Neural progenitor cell (in vitro differentiated cells): ENCODE measurements around the gene OR6B2. TPM values are rescaled to one million over a fixed set of nuclear protein-coding genes. Genes with fewer than 3 reads are reported as not detected.

Experiments
- DNase-seq: peaks from one replicate; pipeline ENCODE4 v3.0.0-alpha.2; 2016; ENCODE audit warnings: low spot score
- H2AFZ ChIP-seq: fragments of 200-600 bp; sonication (generic); replicated peaks from 2 replicates; pipeline ENCODE4 v1.6.1; 2016; ENCODE audit warnings: antibody characterized with exemption
- H3F3A ChIP-seq: fragments of 200-600 bp; sonication (generic); 2 replicates; pipeline ENCODE4 v1.6.1; 2016; ENCODE audit warnings: antibody characterized with exemption, low read depth
- H3K27ac ChIP-seq: fragments of 200-600 bp; sonication (generic); 2 replicates; pipeline ENCODE4 v1.5.1; 2016; ENCODE audit warnings: mild to moderate bottlenecking
- H3K27me3 ChIP-seq: fragments of 200-600 bp; sonication (generic); 2 replicates; pipeline ENCODE4 v1.6.1; 2016; ENCODE audit warnings: mild to moderate bottlenecking, moderate library complexity
- H3K36me3 ChIP-seq: fragments of 200-600 bp; sonication (generic); 2 replicates; pipeline ENCODE4 v1.5.1; 2016
- H3K4me1 ChIP-seq: fragments of 200-600 bp; sonication (generic); 2 replicates; pipeline ENCODE4 v1.6.1; 2016; ENCODE audit warnings: mixed run types
- H3K4me2 ChIP-seq: fragments of 200-600 bp; sonication (generic); 2 replicates; pipeline ENCODE4 v1.6.1; 2016
- H3K4me3 ChIP-seq: fragments of 200-600 bp; sonication (generic); 2 replicates; pipeline ENCODE4 v1.5.1; 2016
- H3K79me2 ChIP-seq: fragments of 200-600 bp; sonication (generic); 2 replicates; pipeline ENCODE4 v1.6.1; 2016; ENCODE audit warnings: low read depth
- H3K9ac ChIP-seq: fragments of 200-600 bp; sonication (generic); 2 replicates; pipeline ENCODE4 v1.6.1; 2016
- H3K9me3 ChIP-seq: fragments of 200-600 bp; sonication (generic); 2 replicates; pipeline ENCODE4 v1.5.1; 2016; ENCODE audit warnings: low read depth
- H4K20me1 ChIP-seq: fragments of 200-600 bp; sonication (generic); 2 replicates; pipeline ENCODE4 v1.6.1; 2016; ENCODE audit warnings: low read depth
- H3K27ac Mint-ChIP-seq: 3 replicates; pipeline ENCODE4 v1.8.0; 2021; ENCODE audit warnings: mixed read lengths
- H3K27me3 Mint-ChIP-seq: 2 replicates; pipeline ENCODE4 v1.8.0; 2022; ENCODE audit warnings: low read depth, mild to moderate bottlenecking, inconsistent platforms, moderate library complexity, mixed read lengths; ENCODE audit not compliant: insufficient read depth
- H3K36me3 Mint-ChIP-seq: 3 replicates; pipeline ENCODE4 v1.8.0; 2021; ENCODE audit warnings: mixed read lengths
- H3K4me1 Mint-ChIP-seq: 3 replicates; pipeline ENCODE4 v1.8.0; 2021; ENCODE audit warnings: mixed read lengths
- H3K4me3 Mint-ChIP-seq: 3 replicates; pipeline ENCODE4 v1.8.0; 2021; ENCODE audit warnings: mild to moderate bottlenecking, moderate library complexity, mixed read lengths
- H3K9me3 Mint-ChIP-seq: 3 replicates; pipeline ENCODE4 v1.8.0; 2020; ENCODE audit warnings: mixed read lengths
- EZH2 ChIP-seq: fragments of 200-600 bp; sonication (generic); IDR thresholded peaks from 2 replicates; pipeline ENCODE4 v1.6.1; 2017; ENCODE audit warnings: antibody characterized with exemption, mild to moderate bottlenecking, moderate library complexity
- EZH2phosphoT487 ChIP-seq: fragments of 200-600 bp; sonication (generic); IDR thresholded peaks from 2 replicates; pipeline ENCODE4 v1.6.1; 2017; ENCODE audit warnings: antibody characterized with exemption
- total RNA-seq: library from RNA; depleted of rRNA; stranded (reverse); fragments of >200 nt; gene quantifications from 2 replicates; pipeline ENCODE4 v1.2.3, GENCODE V29; 2015; ENCODE audit warnings: low replicate concordance
- TF ChIP-seq, protein P1 (sequence below): fragments of 200-600 bp; sonication (generic); IDR thresholded peaks from 2 replicates; pipeline ENCODE4 v1.5.1; 2017; ENCODE audit warnings: antibody characterized with exemption, mild to moderate bottlenecking

The OR6B2 gene
- total RNA-seq, 1 donor from 2014 or later, result not detected

DNA sequence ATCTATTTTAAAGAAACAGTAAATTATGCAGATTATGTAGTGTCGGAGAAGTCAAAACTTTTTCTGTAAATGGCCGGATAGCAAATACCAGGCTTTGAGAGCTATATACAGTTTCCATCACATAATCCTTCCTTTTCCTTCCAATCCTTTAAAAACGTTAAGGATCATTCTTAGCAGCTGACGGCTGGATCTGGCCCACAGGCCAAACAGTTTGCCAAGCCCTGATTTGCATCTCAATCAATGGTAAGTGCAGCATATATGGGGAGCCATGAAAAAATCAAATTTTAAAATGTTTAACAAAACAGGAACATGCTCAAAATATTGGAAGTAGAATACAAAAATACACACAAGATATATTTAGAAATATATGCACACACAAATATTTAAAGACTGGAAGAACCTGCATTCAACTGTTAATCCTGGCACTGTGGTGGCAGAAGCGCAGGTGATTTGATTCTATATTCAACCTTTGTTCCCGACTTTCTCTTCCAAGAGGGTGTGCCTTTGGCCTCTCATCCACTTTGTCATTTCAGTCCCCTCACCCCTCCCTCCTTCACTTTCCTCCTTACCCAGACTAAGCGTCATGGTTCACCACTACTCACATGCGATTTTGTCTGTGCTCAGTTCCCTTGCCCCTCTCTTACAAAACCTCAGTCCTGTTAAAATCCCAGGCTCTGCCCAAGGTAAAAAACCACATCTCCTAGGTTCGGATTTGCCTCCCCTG lies 32.4 kb downstream of the OR6B2 start:
- Histone ChIP-seq H2AFZ (no peak overlapping the region), H3K36me3 (no peaks in the 10 kb centered on the region), H3K9ac (peak overlapping the region; percentile 32), H4K20me1 (no peaks in the 10 kb centered on the region), H3F3A (no peaks in the 10 kb centered on the region), H3K4me3 (no peak overlapping the region), H3K79me2 (no peaks in the 10 kb centered on the region), H3K27ac (peak overlapping the region; percentile 37), H3K4me2 (no peak overlapping the region), H3K9me3 (no peaks in the 10 kb centered on the region), H3K4me1 (no peaks in the 10 kb centered on the region), H3K27me3 (no peaks in the 10 kb centered on the region)
- Mint-ChIP-seq H3K4me3 (no peak overlapping the region), H3K27me3 (no peaks in the 10 kb centered on the region), H3K36me3 (peaks cover 18% of the 10 kb centered on the region), H3K27ac (peak overlapping the region; percentile 13), H3K4me1 (no peaks in the 10 kb centered on the region), H3K9me3 (no peaks in the 10 kb centered on the region)
- no peak for TF ChIP-seq EZH2
- no peak for TF ChIP-seq EZH2phosphoT487
- TF ChIP-seq, protein P1, sequence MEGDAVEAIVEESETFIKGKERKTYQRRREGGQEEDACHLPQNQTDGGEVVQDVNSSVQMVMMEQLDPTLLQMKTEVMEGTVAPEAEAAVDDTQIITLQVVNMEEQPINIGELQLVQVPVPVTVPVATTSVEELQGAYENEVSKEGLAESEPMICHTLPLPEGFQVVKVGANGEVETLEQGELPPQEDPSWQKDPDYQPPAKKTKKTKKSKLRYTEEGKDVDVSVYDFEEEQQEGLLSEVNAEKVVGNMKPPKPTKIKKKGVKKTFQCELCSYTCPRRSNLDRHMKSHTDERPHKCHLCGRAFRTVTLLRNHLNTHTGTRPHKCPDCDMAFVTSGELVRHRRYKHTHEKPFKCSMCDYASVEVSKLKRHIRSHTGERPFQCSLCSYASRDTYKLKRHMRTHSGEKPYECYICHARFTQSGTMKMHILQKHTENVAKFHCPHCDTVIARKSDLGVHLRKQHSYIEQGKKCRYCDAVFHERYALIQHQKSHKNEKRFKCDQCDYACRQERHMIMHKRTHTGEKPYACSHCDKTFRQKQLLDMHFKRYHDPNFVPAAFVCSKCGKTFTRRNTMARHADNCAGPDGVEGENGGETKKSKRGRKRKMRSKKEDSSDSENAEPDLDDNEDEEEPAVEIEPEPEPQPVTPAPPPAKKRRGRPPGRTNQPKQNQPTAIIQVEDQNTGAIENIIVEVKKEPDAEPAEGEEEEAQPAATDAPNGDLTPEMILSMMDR, result no peak
- DNase-seq, result no peak

DNA sequence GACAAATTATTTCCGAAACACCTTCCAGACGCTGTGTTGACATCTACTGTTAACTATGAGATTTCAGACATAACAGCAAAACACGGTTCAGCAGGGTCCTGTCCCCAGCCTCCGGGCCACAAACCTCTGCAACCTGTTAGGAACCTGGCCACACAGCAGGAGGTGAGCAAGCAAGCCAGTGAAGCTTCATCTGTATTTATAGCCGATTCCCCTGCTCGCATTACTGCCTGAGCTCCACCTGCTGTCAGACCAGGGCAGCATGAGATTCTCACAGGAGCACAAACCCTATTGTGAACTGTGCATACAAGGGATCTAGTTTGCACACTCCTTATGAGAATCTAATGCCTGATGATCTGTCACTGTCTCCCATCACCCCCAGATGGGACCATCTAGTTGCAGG lies 36.1 kb downstream of the OR6B2 start:
- Histone ChIP-seq H3K4me1 (no peaks in the 10 kb centered on the region), H3F3A (no peaks in the 10 kb centered on the region), H3K9me3 (no peaks in the 10 kb centered on the region), H3K79me2 (no peaks in the 10 kb centered on the region), H2AFZ (no peak overlapping the region), H3K4me2 (no peak overlapping the region), H3K27me3 (no peaks in the 10 kb centered on the region), H3K36me3 (peaks cover 3% of the 10 kb centered on the region), H3K9ac (no peak overlapping the region), H3K27ac (no peak overlapping the region), H3K4me3 (no peak overlapping the region), H4K20me1 (no peaks in the 10 kb centered on the region)
- Mint-ChIP-seq H3K4me3 (no peak overlapping the region), H3K27me3 (peaks cover 2% of the 10 kb centered on the region), H3K36me3 (peaks cover 19% of the 10 kb centered on the region), H3K27ac (no peak overlapping the region), H3K9me3 (no peaks in the 10 kb centered on the region), H3K4me1 (no peaks in the 10 kb centered on the region)
- DNase-seq, result no peak
- no peak for TF ChIP-seq EZH2phosphoT487
- TF ChIP-seq EZH2, result no peak
- TF ChIP-seq, protein P1, result no peak

DNA sequence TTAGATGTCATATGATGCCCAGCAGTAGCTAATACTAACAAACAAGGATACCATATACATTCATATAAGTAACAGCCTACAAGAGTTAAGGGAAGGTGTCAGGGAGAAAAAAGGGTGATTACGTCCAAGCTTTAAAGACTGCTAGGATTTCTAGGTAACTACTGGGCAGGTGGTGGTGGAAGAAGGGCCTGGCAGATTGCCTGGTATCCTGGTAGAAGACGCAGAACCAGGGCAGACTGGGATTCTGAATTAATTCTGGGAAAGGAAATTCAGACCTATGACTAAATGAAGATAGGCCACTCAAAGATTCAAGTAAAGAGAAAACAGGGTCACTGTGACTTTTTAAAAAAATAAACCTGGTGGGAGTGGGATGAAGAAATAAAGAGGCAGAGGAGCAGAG lies 36.9 kb downstream of the OR6B2 start:
- no peaks in the 10 kb centered on the region for H3F3A ChIP-seq
- DNase-seq, result no peak
- no peaks in the 10 kb centered on the region for H3K27me3 ChIP-seq
- peaks cover 3% of the 10 kb centered on the region for H3K36me3 ChIP-seq
- Mint-ChIP-seq H3K4me1 (no peaks in the 10 kb centered on the region), H3K9me3 (no peaks in the 10 kb centered on the region), H3K36me3 (peaks cover 19% of the 10 kb centered on the region), H3K4me3 (no peak overlapping the region), H3K27me3 (peaks cover 2% of the 10 kb centered on the region), H3K27ac (no peak overlapping the region)
- H3K27ac ChIP-seq, result no peak overlapping the region
- no peak overlapping the region for H3K9ac ChIP-seq
- H3K79me2 ChIP-seq, result no peaks in the 10 kb centered on the region
- no peaks in the 10 kb centered on the region for H3K4me1 ChIP-seq
- H2AFZ ChIP-seq, result no peak overlapping the region
- TF ChIP-seq, protein P1, result no peak
- TF ChIP-seq EZH2phosphoT487, result no peak
- no peak for TF ChIP-seq EZH2
- no peaks in the 10 kb centered on the region for H3K9me3 ChIP-seq
- H3K4me3 ChIP-seq, result no peak overlapping the region
- H3K4me2 ChIP-seq, result no peak overlapping the region
- no peaks in the 10 kb centered on the region for H4K20me1 ChIP-seq
